ENCODE results near the gene DPP8. TPM values are rescaled to one million over a fixed set of nuclear protein-coding genes. Genes with fewer than 3 reads are reported as not detected.
A peak's percentile ranks its signal among the peaks of the same experiment; 100 is the strongest.

The DPP8 gene
- total RNA-seq, 1 experiment from 2014 or later = 29.6 TPM

GRCh38 chr15:65413760-65414144 lies 103.7 kb downstream of the DPP8 start:
- intact Hi-C loops (cut with micrococcal nuclease; ENCODE audit: unreplicated experiment) = no loop called here
- DNase-seq (ENCODE audit: low spot score) = no peak
- BruUV-seq (replicated peaks) = no TSS peak
- POLR2A ChIA-PET (ENCODE audit: low non-redundant PET) = no interaction called here
- no peaks in the 10 kb centered on the region for H3K36me3 ChIP-seq (ENCODE audit: insufficient read depth, low read length, poor library complexity, severe bottlenecking)
- H3K27me3 ChIP-seq (replicated peaks; ENCODE audit: insufficient read depth, low read depth, low read length, poor library complexity) = no peaks in the 10 kb centered on the region
- H3K4me1 ChIP-seq (ENCODE audit: insufficient read depth, low read length, poor library complexity, severe bottlenecking) = peaks cover 36% of the 10 kb centered on the region
- H3K9me3 ChIP-seq (ENCODE audit: low read depth, low read length, poor library complexity, severe bottlenecking) = no peaks in the 10 kb centered on the region
- H3K27ac ChIP-seq (ENCODE audit: low read depth, low read length, poor library complexity, severe bottlenecking) = no peak overlapping the region
- TF ChIP-seq EZH2 (IDR thresholded peaks at IDR 0.05; ENCODE audit: borderline replicate concordance, low read depth, low read length, poor library complexity, severe bottlenecking) (no peak), CTCF (conservative IDR thresholded peaks at IDR 0.05; ENCODE audit: low read depth, low read length) (no peak)
- CTCF ChIA-PET = no interaction called here
- no peak overlapping the region for H3K4me3 ChIP-seq (ENCODE audit: low read depth, low read length, poor library complexity, severe bottlenecking)

- no peaks in the 10 kb centered on the region for H3K27me3 ChIP-seq (replicated peaks; ENCODE audit: insufficient read depth, low read depth, low read length, poor library complexity)
- no peak overlapping the region for H3K4me3 ChIP-seq (ENCODE audit: low read depth, low read length, poor library complexity, severe bottlenecking)
- H3K4me1 ChIP-seq (ENCODE audit: insufficient read depth, low read length, poor library complexity, severe bottlenecking) = peaks cover 41% of the 10 kb centered on the region
- no peak for TF ChIP-seq CTCF (conservative IDR thresholded peaks at IDR 0.05; ENCODE audit: low read depth, low read length)
- TF ChIP-seq EZH2 (IDR thresholded peaks at IDR 0.05; ENCODE audit: borderline replicate concordance, low read depth, low read length, poor library complexity, severe bottlenecking) = no peak
- no peaks in the 10 kb centered on the region for H3K9me3 ChIP-seq (ENCODE audit: low read depth, low read length, poor library complexity, severe bottlenecking)
- no TSS peak for BruUV-seq (replicated peaks)
- DNase-seq (ENCODE audit: low spot score) = no peak
- CTCF ChIA-PET = no interaction called here
- peak overlapping the region; percentile 32 for H3K27ac ChIP-seq (ENCODE audit: low read depth, low read length, poor library complexity, severe bottlenecking)
- POLR2A ChIA-PET (ENCODE audit: low non-redundant PET) = no interaction called here
- intact Hi-C loops (cut with micrococcal nuclease; ENCODE audit: unreplicated experiment) = no loop called here
- no peaks in the 10 kb centered on the region for H3K36me3 ChIP-seq (ENCODE audit: insufficient read depth, low read length, poor library complexity, severe bottlenecking)
Observed at GRCh38 chr15:65413051-65413759, 104.3 kb downstream of the DPP8 start.

GRCh38 chr15:65412556-65412955 lies 104.9 kb downstream of the DPP8 start:
- Histone ChIP-seq H3K9me3 (ENCODE audit: low read depth, low read length, poor library complexity, severe bottlenecking) (no peaks in the 10 kb centered on the region), H3K4me3 (ENCODE audit: low read depth, low read length, poor library complexity, severe bottlenecking) (no peak overlapping the region), H3K27ac (ENCODE audit: low read depth, low read length, poor library complexity, severe bottlenecking) (no peak overlapping the region), H3K36me3 (ENCODE audit: insufficient read depth, low read length, poor library complexity, severe bottlenecking) (no peaks in the 10 kb centered on the region), H3K27me3 (replicated peaks; ENCODE audit: insufficient read depth, low read depth, low read length, poor library complexity) (no peaks in the 10 kb centered on the region), H3K4me1 (ENCODE audit: insufficient read depth, low read length, poor library complexity, severe bottlenecking) (peaks cover 45% of the 10 kb centered on the region)
- POLR2A ChIA-PET (ENCODE audit: low non-redundant PET) = no interaction called here
- no peak for DNase-seq (ENCODE audit: low spot score)
- TF ChIP-seq CTCF (conservative IDR thresholded peaks at IDR 0.05; ENCODE audit: low read depth, low read length) (no peak), EZH2 (IDR thresholded peaks at IDR 0.05; ENCODE audit: borderline replicate concordance, low read depth, low read length, poor library complexity, severe bottlenecking) (no peak)
- CTCF ChIA-PET = no interaction called here
- intact Hi-C loops (cut with micrococcal nuclease; ENCODE audit: unreplicated experiment) = no loop called here
- BruUV-seq (replicated peaks) = no TSS peak
